NCI-H2227 (cell line): ENCODE results near the gene LMX1A.
A peak's percentile ranks its signal among the peaks of the same experiment; 100 is the strongest.

Source experiments
- DNase-seq: peaks from one replicate; lab custom pipeline; 2025; ENCODE audit not compliant: unreplicated experiment; lab: John Stamatoyannopoulos, UW

The LMX1A gene

DNA sequence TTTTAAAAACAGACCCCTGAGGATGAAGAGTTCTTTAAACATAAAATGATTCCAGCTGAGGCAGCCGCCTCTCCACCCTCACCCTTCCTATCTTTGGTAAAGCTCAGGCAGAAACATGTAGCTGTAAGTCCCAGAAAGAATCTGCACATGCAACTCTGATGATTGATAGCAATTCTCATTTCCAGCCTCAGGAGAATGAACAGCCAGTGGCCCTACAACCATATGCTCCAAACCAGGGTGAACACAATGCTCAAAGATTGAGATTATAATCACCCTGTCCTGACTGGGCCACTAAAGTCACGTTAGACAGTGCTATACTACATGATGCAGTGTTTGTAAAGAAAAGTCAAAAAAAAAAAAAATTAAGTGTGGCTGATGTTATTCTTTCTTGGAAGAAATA lies 80.2 kb downstream of the LMX1A start:
- DNase-seq = no peak

DNA sequence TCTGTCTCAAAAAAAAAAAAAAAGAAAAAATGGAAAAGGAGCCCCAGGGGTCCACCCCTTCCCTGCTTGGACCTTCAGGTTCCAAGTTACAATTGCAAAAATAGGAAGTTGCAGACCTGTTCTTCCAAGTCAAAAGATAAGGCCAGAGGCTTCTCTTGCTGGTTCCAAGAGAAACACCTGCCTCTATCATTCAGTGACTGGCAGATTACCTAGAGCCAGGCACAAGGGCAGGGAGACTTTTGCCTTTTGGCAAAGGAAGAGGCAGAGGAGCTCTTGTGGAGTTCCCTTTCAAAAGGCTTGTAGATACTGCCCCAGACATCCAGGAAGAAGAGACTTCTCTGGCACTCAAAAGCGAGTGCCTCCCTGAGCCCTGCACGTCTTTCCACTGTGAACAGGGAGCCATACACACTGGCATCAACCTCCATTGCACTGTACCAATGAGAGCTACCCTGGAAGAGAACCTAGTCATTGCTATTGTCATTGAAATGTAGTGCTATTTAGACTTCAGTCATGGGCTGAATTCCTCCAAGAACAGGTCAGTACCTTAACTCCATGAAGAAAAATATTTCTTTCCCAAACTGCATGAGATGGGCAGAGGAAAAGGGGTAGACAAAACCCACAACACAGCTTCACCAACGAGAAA lies 91.2 kb downstream of the LMX1A start:
- no peak for DNase-seq

DNA sequence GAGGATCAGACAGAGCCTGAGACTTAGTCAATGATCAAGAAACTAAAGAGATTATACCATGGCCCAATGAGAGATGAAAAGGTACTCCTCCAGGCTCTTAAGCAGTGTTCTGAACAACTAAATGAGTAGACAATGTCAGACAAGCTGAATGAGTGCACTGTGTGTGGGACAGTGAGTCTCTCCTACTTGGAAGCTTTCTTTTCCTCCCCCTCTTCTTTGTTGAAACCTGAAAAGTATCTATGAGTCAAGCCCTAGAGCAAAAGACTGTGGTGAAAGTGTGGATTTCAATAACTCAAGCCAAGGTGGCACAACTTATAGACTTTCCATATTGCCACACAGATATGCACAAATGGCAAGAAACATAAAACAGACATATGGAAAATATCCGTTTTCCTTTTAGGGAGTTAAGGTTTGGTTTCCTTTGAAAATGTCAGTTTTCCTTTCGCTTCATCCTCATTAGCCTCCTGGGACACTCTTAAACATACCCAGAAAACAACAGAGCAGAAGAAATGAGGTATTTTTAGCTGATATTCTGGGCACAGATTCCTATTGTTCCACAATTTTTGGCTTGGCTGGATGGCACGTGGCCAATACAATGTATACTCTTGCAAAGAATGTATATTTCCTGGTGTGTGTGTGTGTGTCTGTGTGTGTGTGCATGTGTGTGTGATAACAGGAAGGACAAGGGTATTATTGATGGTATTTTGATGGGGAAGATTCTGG lies 96.6 kb downstream of the LMX1A start:
- no peak for DNase-seq

DNA sequence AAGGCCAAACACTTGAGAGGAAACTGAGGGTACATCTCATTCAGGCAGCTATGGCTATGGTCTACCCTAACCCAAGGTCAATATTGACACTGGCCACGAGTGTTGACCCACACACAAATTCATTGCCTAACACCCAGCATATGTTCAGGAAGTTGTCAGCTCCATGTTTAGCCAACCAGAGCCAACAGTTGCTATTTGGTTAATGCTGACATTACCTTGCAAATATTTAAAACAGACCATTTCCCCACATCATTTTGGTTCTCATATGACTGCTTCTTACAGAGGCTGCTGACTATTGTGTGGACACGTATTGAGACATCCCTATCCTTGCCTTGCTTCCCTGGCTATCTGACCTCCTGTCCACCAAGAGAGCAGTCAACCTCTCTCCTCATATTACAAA lies 97.3 kb downstream of the LMX1A start:
- no peak for DNase-seq

DNA sequence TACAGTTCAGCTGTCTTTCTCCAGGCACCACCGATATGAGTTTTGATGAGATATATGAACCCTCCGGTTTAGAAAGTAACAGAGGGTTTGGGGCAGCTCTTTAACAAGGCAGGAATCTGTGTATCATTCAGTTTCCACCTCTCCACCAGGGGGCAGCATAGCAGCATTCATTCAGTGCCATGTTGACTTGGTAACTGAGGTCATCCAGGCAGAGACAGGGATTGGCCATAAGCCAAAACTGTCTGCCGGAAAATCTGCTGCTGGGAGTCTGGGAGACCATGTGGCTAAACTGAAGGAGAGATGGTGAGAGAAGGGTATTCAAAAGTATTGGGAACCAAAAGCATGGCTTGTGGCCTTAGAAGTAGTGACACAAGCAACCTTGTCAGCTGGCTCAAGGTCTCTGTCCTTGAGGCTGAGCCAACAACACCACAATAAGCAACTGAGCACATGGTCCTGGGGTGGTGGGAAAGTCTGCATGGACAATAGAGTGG lies 98.5 kb downstream of the LMX1A start:
- DNase-seq = peak; percentile 72

DNA sequence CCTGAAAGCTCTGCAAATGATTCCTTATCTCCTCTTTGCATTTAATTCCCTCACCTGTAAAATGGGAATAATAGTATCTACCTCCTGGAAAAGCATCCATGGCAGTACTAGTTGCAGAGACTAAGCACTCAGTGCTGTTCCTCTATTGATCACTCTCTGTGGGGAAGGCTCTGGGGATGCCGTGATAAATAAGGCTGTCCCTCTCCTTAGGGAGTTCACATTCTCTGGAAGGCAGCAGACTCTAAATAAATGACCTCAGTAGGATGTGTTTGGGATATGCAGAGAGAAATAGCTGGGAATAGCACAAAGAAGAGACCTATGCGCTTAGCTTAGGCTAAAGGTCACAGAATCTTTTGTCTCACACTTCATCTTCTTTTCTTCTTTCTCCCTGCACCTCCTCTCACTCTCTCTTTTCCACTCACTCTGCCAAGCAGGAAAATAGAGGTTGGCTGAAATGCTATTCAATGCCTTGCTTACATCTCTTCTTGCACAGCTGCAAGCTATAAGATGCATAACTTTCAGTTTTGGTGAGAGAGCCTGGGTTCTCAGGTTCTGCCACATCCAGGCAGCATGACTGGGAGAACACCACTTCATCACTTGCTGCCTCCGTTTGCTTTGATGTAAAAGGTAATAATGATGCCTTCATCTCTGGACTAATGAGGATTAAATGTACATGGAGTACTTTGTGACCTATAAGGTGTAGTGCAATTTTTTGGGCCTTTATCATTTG lies 101.5 kb downstream of the LMX1A start:
- DNase-seq = no peak

DNA sequence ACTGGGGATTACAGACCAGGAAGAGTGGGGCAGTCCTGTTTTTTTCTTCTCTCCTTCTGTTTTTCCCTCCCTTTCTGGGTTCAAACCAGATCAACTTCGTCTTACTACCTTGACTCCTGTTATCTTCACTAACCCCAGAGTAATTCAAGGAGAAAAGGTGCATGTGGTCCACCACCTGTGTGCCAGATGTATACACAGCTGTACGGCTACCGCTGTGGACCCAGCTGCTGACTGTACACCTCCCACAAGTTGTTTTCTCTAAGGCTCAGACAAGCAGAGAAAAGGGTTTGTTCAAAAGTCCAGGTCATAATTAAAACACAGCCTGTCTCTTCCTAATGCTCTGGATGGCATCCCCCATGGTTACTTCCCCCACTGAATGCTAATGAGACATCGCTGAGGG lies 102.1 kb downstream of the LMX1A start:
- no peak for DNase-seq

DNA sequence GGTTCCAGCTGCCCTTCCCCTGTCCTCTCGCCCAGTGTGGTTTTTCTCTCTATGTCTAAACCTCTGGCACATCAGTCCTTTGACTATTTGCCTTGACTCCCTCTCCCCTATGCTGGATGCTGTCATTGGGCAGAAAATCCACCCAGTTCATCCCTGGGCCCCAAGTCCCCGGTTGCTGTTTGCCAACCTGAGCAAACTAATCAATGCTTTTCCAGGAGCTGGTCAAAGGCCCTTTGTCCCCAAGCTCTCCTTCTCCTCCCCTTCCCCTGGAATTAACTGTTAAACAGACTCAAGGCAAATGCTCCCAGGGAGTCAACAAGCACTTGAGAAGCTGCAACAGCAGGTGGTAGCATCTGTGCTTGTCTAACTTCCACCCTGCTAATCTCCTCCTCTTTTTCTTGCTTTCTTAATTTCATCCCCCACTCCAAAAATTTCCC lies 102.7 kb downstream of the LMX1A start:
- DNase-seq = peak; percentile 25

DNA sequence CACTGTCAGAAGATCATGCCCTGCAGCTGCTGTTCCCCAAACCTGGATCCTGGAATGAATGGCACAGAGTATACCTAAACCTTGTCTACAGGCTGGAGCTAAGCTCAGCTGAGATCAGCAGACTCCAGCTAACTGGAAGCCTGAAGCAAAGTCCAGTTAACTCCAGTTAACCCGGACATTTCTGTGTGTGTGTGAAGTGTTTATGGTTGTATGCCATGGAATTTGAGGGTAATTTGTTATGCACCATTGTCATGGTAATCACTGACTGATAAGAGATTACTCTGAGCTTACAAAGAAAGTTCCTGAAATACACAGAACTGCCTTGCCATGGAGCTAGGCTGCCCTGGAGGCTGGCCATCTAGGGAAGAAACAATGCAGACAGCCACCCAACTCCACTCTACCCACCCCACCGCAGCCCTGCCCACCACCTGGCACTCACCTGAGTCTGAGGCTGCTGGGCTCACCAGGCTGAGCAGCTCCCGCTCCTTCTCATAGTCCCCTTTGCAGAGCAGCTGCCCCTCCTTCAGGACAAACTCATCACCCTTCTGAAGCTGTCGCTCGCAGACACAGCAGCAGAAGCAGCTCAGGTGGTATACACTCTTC lies 107.4 kb downstream of the LMX1A start:
- no peak for DNase-seq

DNA sequence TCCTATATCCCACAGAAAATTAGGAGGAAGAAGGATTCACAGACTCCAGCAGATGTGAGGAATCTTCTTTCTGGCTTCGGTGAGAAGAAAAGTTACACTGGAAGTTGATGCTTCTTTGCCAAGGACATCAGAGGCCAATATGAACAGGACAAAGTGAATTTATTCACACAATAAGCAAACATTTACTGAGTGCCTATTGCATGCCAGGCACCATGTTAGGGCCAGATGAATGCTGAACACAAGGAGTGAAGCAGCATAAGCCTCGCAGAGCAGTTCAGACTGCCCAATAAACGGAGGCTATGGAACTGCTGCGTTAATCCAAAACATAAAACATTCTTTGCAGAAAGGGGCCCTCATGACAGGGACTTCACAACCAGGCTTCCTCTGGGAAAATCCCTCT lies 114.6 kb downstream of the LMX1A start:
- no peak for DNase-seq

DNA sequence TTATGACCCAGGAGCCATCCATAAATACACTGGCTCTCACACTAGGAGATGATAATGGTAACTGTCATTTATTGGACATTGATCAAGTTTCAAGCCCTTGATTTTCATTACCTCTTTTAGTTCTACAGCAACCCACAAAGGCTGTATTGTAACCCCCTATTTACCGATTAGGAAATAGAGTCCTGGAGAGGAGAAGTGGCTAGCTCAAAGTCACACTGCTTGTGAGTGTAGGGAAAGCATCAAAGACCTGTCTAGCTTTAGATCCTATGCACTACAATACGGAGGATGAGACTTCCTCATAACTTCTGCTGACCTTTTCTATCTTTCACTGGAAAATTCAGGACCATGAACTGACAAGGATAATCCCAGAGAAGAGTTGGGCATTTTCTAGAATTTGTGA lies 115.2 kb downstream of the LMX1A start:
- DNase-seq = no peak

DNA sequence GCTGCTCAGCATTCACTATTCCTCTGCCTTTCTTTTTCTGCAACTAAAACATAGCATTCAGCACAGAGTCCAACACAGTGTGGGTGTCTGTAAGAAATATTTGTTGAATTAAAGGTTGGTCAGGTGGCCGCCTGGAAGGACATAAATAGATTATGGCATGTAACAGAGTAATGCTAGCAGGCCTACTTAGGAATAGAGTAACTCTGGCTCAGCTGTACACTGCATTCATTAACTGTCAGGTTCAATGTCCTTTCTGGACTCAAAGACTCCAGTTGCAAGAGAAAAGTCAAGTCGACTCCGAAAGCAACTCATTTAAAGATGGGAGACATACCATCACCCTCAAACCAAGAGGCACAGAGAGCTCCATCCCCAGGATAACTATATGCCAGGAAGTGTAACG lies 116.0 kb downstream of the LMX1A start:
- no peak for DNase-seq

DNA sequence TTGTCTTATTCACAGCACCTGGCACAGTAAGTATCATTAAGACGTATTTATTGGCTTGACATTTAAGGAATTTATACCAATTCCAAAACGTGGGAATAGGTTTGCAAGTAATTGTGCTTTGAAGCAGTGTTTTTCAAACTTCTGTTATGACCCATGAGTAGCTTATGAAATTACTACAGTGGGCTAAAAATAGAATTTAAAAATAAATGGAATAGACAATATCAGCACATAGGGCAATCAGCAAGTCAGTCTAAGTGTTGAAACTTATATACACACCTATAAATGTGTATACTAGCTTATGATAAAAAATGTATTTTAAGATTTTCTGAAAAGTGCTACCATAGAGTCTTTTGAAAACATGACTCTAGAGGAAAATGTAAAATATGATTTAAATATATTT lies 116.6 kb downstream of the LMX1A start:
- no peak for DNase-seq

DNA sequence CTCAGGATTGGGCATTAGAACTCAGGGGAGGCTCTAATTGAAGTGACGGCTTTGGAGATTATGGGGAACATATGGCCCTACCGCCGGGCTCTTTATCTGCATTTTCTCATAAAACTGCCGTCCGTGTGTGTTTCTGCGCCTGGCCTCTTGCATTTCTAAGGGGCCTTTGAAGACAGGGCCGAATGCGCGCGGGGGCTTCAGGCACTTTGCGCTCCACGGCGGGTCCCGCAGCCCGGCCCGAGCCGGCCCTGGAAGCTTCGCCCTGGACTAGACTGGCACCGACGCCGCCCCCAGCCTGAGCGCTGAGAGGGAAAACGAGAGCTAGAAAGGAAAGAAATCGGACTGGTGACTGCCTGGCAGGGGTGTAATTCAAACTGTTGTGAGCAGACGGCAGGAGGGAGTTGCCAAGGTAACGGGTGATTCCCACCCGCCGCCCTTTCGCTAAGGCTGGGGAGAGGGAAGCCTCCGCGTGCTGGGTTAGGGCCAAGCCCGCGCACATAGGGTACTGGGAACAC lies 120.7 kb downstream of the LMX1A start:
- peak; percentile 84 for DNase-seq

DNA sequence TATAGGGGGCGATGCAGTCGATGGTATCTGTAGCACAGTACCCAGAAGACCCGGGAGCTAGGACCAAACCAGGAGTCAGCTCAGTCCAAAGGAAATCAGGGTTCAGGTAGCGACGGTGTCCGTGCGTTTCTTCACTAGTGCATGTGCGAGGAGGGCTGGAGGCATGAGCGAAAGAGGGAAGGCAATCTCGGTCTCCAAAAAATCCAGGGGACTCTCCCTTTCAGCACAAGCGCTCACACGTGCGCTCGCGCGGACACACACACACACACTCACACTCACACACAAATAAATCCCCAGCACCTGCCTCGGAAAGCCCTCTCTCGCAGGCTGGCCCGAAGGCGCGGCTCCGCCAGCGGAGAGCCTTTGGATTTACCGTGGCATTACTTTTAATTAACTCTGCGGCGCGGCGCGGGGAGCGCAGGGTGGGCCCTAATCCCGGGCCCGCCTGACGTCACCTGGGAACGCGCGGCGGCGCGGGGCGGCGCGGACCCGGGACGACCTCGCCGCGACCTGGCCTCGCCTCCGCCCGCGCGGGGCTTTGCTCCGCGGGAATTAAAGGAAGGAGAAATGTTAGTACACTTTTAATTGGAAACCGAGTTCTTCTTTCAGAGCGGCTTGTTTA lies 121.2 kb downstream of the LMX1A start:
- peak; percentile 81 for DNase-seq

DNA sequence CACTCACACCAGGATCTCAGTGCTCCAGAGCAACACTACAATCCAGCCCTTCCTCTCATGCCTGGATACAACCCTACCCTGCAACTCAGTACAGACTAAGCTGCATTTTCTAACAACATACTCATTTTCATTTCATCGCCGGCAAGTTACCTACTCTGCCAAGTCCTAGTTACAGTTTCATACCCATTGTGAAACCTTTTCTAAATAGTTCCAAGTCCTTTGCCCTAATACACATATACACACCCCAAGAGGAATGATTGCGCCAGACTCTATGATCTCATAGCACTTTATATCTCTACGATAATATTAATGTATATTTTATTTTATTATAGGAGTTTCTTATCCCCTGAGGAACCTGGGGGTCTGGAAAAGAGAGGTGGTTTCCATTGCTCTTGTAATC lies 122.4 kb downstream of the LMX1A start:
- no peak for DNase-seq

DNA sequence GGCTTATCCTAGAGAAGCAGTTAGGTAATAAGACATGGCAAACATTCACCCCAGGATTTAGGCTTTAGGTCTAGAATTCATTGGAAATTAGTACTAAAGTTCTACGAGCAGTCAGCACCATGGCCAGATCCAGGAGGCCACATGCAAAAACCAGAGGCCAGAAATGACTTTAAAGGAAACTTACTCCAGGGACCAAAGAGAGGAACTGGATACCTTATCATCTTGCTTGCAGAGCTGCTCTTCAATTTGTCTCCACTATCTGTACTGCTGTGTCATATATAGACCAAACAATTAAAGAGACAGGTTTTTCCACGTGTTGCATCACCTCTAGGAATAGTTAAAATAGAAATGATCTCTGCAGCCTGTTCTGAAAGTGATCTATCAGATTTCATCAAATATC lies 127.8 kb downstream of the LMX1A start:
- DNase-seq = no peak

DNA sequence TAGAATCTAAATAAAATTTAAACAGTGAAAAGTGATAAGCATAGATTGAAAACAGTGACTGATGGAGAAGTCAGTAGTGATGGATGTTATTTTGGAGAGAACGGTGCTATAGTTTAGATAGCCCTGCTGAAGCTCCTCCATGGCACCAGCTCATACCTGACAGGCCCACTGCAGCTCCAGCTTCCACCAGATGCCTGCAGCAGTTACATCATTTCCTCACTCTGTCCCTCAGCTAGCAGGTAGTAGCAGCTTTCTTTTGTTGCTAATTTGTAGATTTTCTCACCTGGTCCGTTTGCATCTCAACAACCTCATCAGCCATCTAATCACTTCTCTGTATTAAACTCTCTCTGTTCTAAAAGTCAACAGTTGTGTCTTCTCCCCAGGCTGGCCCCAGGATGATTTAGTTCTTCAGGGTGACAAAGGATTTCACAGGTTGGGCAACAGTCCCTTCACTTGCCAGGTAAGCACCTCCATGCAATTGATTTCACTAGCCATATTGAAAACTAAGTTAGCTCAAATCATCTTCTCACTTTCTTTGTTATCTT lies 128.3 kb downstream of the LMX1A start:
- no peak for DNase-seq

DNA sequence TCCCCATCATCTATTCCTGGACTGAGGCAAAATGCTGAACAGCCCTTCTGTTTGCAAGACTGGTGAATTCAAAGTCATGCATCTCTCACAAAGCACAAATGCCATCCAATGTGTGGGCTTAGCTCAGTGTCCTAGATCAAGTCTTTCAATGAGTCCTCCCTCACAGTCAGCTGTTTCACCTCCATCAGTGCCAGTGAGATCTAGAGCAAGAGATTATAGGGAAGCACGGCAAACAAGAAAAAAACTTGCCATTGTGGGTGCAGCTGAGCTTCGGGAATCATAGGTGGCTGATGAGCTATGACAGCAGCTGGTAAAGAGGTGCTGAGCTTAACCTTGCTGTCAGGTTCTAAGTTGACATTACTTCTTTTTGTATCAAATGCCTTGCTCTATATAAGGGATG lies 130.2 kb downstream of the LMX1A start:
- no peak for DNase-seq

DNA sequence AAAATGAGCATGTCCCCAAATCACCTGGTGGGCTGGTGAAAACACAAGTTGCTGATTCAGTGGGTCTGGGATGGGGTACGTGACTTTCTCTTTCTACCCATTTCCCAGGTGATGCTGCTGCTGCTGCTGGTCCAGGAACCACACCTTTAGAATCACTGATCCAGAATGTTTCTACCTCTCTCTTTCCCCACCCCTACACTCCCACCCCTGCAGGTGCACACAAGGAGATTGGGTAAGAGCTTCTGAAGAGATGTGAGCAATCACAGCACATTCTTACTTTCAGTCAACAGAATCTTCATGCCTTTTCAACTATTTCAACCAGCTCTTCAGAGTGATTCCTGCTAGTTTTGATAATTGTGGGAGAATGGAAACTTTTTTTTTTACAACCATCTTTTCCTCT lies 130.9 kb downstream of the LMX1A start:
- no peak for DNase-seq

DNA sequence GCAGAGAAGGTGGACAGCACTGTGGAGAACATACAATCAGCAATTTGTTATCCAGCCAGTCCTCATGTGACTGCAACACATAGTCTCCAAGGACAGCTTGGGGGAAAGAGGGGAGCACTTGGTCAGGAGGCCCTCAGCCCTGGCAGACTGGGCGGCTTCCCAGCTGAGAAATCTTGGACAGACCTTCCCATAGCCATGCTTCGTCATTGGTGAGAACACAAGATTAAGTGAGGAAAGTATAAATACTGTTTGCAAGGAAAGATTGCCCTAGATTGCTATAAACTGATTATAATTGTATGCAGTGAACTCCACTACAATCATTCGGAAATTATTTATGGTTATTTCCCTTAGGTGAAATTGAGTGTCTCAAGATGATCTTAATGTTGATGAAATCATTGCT lies 131.5 kb downstream of the LMX1A start:
- no peak for DNase-seq
